HepG2 (cell line): ENCODE data around the gene NSUN5. TPM values are rescaled to one million over a fixed set of nuclear protein-coding genes. Genes with fewer than 3 reads are reported as not detected.

Source experiments
- ATAC-seq: fragments of 200-7000 bp; cut with Tn5 transposase; 3 replicates; pipeline ENCODE4 v1.9.1; 2020; ENCODE audit warnings: mild to moderate bottlenecking, moderate library complexity
- BruUV-seq: library from RNA; stranded (reverse); fragments of 400-500 nt; replicated peaks from 2 replicates; lab custom pipeline; 2021; lab: Mats Ljungman, UMichigan
- CTCF ChIA-PET: fragments of 300-600 bp; formaldehyde crosslinking; extraction: SDS; loops from one replicate; lab custom pipeline; 2021; ENCODE audit warnings: low total read pairs, inconsistent platforms, low intra/inter-chr PET ratio; lab: Yijun Ruan, JAX
- POLR2A ChIA-PET: fragments of 350-600 bp; sonication (Branson Sonifier 250); formaldehyde crosslinking; loops from one replicate; lab custom pipeline; 2020; ENCODE audit warnings: antibody characterized with exemption, inconsistent platforms; lab: Yijun Ruan, JAX
- DNase-seq: peaks from one replicate; pipeline ENCODE4 v3.0.0-alpha.2; 2015; ENCODE audit warnings: low spot score
- FAIRE-seq: peaks from 3 replicates; lab custom pipeline; 2011; peaks lifted over from hg19 to GRCh38; lab: Jason Lieb, UNC
- H2AFZ ChIP-seq: one replicate; pipeline ENCODE4 v1.6.1; 2011; ENCODE audit warnings: low read length, inconsistent platforms
- H3K27ac ChIP-seq: fragments of 300-600 bp; 3 replicates; pipeline ENCODE4 v1.8.0; 2011; ENCODE audit warnings: mixed run types, mild to moderate bottlenecking, mixed read lengths, low read length, inconsistent platforms; ENCODE audit not compliant: insufficient read depth; ENCODE audit errors: extremely low read length
- H3K27me3 ChIP-seq, 2 experiments: fragments of 200-600 bp in 1 of 2; 2 replicates in 1 of 2; 3 replicates in 1 of 2; pipeline versions ENCODE4 v1.6.0 to v1.8.0; 2011; ENCODE audit warnings: low read length in 2 of 2, mild to moderate bottlenecking in 2 of 2, moderate library complexity in 2 of 2, inconsistent platforms in 1 of 2; ENCODE audit not compliant: insufficient read depth in 2 of 2, control insufficient read depth in 1 of 2
- H3K36me3 ChIP-seq, 2 experiments: fragments of 200-600 bp in 1 of 2; replicated peaks in 1 of 2; 2 replicates in 1 of 2; 3 replicates in 1 of 2; pipeline versions ENCODE4 v1.5.1 to v1.8.0; 2011; ENCODE audit warnings: low read length in 2 of 2, inconsistent platforms in 1 of 2; ENCODE audit not compliant: insufficient read depth in 2 of 2, control insufficient read depth in 1 of 2
- H3K4me1 ChIP-seq: 2 replicates; pipeline ENCODE4 v1.5.1; 2012; ENCODE audit warnings: low read length, inconsistent platforms; ENCODE audit not compliant: insufficient read depth
- H3K4me2 ChIP-seq: 2 replicates; pipeline ENCODE4 v1.6.0; 2011; ENCODE audit warnings: low read depth, low read length, inconsistent platforms
- H3K4me3 ChIP-seq, 3 experiments: fragments of 200-600 bp in 1 of 3; sonication (generic), shearing (Covaris generic) in 1 of 3; replicated peaks in 1 of 3; 2 replicates each; pipeline ENCODE4 v1.5.1; 2011 to 2016; ENCODE audit warnings: low read length in 3 of 3, inconsistent platforms in 2 of 3, low read depth in 2 of 3, mild to moderate bottlenecking in 2 of 3, control low read depth in 1 of 3, mixed read lengths in 1 of 3; ENCODE audit not compliant: insufficient read depth in 1 of 3
- H3K79me2 ChIP-seq: one replicate; pipeline ENCODE4 v1.6.1; 2011; ENCODE audit warnings: low read length, inconsistent platforms; ENCODE audit not compliant: insufficient read depth
- H3K9ac ChIP-seq: 2 replicates; pipeline ENCODE4 v1.6.0; 2011; ENCODE audit warnings: mild to moderate bottlenecking, low read depth, low read length, inconsistent platforms; ENCODE audit not compliant: insufficient read depth
- H3K9me3 ChIP-seq: 2 replicates; pipeline ENCODE4 v1.5.1; 2012; ENCODE audit warnings: mild to moderate bottlenecking, low read length
- H4K20me1 ChIP-seq: 2 replicates; pipeline ENCODE4 v1.6.0; 2011; ENCODE audit warnings: inconsistent platforms, mild to moderate bottlenecking, low read length, moderate library complexity; ENCODE audit not compliant: insufficient read depth
- ATF7-NPFF ChIP-seq: sonication (generic); formaldehyde crosslinking; IDR thresholded peaks from 2 replicates; pipeline ENCODE4 v1.8.1; 2023; ENCODE audit warnings: mild to moderate bottlenecking, low read depth, missing genetic modification reagents, moderate library complexity
- CBX2 ChIP-seq, 2 experiments: fragments of 200-600 bp in 1 of 2; sonication (generic); formaldehyde crosslinking in 1 of 2; IDR thresholded peaks; 2 replicates each; pipeline versions ENCODE4 v1.7.0 to v1.8.1; 2018 to 2022; ENCODE audit warnings: low read depth in 2 of 2, low read length in 1 of 2, mild to moderate bottlenecking in 1 of 2, missing genetic modification reagents in 1 of 2
- MAX ChIP-seq: IDR thresholded peaks from 2 replicates; pipeline ENCODE4 v1.6.1; 2012; ENCODE audit warnings: inconsistent platforms
- MTERF4 ChIP-seq: sonication (generic); formaldehyde crosslinking; IDR thresholded peaks from 2 replicates; pipeline ENCODE4 v1.8.0; 2023; ENCODE audit warnings: mild to moderate bottlenecking, missing genetic modification reagents
- NFKBIZ ChIP-seq: IDR thresholded peaks from 2 replicates; pipeline ENCODE4 v1.6.1; 2018; ENCODE audit warnings: missing genetic modification reagents, missing compliant biosample characterization
- SIN3B ChIP-seq: fragments of 150-350 bp; IDR thresholded peaks from 2 replicates; pipeline ENCODE4 v1.6.1; 2014; ENCODE audit warnings: low read length
- SMAD1 ChIP-seq: sonication (generic); formaldehyde crosslinking; IDR thresholded peaks from 2 replicates; pipeline ENCODE4 v1.4.0; 2020; ENCODE audit warnings: missing genetic modification reagents, low read depth, mild to moderate bottlenecking, borderline replicate concordance
- SSRP1 ChIP-seq: IDR thresholded peaks from 2 replicates; pipeline ENCODE4 v1.6.1; 2016; ENCODE audit warnings: control low read depth
- TARDBP ChIP-seq: sonication (generic); formaldehyde crosslinking; IDR thresholded peaks from 2 replicates; pipeline ENCODE4 v1.8.0; 2022; ENCODE audit warnings: mild to moderate bottlenecking, missing genetic modification reagents
- ZBTB26 ChIP-seq: IDR thresholded peaks from 2 replicates; pipeline ENCODE4 v1.6.1; 2016; ENCODE audit warnings: missing compliant biosample characterization, missing genetic modification reagents, borderline replicate concordance
- ZFY ChIP-seq: sonication (generic); formaldehyde crosslinking; IDR thresholded peaks from 2 replicates; pipeline ENCODE4 v1.4.0; 2020; ENCODE audit warnings: missing genetic modification reagents
- ZNF143 ChIP-seq: sonication (generic); formaldehyde crosslinking; IDR thresholded peaks from 2 replicates; pipeline ENCODE4 v1.4.0; 2020; ENCODE audit warnings: missing genetic modification reagents
- ZNF704 ChIP-seq: sonication (generic); formaldehyde crosslinking; IDR thresholded peaks from 2 replicates; pipeline ENCODE4 v1.8.1; 2023; ENCODE audit warnings: mild to moderate bottlenecking, inconsistent platforms, moderate library complexity, missing genetic modification reagents, borderline replicate concordance
- ZNF724P ChIP-seq: sonication (generic); formaldehyde crosslinking; IDR thresholded peaks from 2 replicates; pipeline ENCODE4 v1.8.0; 2022; ENCODE audit warnings: missing genetic modification reagents, borderline replicate concordance
- ZNF790 ChIP-seq: sonication (generic); formaldehyde crosslinking; IDR thresholded peaks from 2 replicates; pipeline ENCODE4 v1.8.0; 2022; ENCODE audit warnings: missing genetic modification reagents, mild to moderate bottlenecking, borderline replicate concordance
- ZSCAN30 ChIP-seq: sonication (generic); formaldehyde crosslinking; IDR thresholded peaks from 2 replicates; pipeline ENCODE4 v1.5.0; 2020; ENCODE audit warnings: mild to moderate bottlenecking, missing genetic modification reagents
- WGBS: methylation state at CpG from one replicate; pipeline ENCODE4 v1.1.6; 2017; ENCODE audit warnings: low lambda C conversion rate; 5-methylcytosine and 5-hydroxymethylcytosine counted together
- in situ Hi-C: cut with HindIII; loops from 2 replicates; pipeline ENCODE4 v1.10.0; 2017; ENCODE audit warnings: low pct_unique_long_range_greater_than_20kb; ENCODE audit not compliant: extremely low pct_ligation_motif_present
- intact Hi-C: fragments of 100-400 bp; cut with micrococcal nuclease; formaldehyde crosslinking; loops from one replicate; pipeline ENCODE4 v1.10.0; 2022; ENCODE audit not compliant: unreplicated experiment
- polyA plus RNA-seq, 8 experiments: library from polyadenylated mRNA; depleted of rRNA in 3 of 8; stranded (reverse) in 7 of 8; unstranded in 1 of 8; fragments of >200 nt; fragmentation: Illumina TruSeq in 4 of 8; extraction: Trizol in 4 of 8; gene quantifications; 2 replicates each; pipeline versions ENCODE4 v1.2.1 to v1.2.3, GENCODE V29; 2011 to 2016; ENCODE audit warnings: low read depth in 4 of 8, missing spikeins in 1 of 8, mixed read lengths in 1 of 8; ENCODE audit not compliant: insufficient read depth in 1 of 8
- total RNA-seq, 5 experiments: library from RNA; depleted of rRNA; stranded (reverse); fragments of >200 nt; fragmentation: Illumina TruSeq; extraction: Trizol; gene quantifications; 2 replicates each; pipeline ENCODE4 v1.2.3, GENCODE V29; 2016; ENCODE audit warnings: low read depth in 1 of 5
- TF ChIP-seq, protein P1 (sequence below): sonication (generic); formaldehyde crosslinking; IDR thresholded peaks from 2 replicates; pipeline ENCODE4 v1.5.1; 2020; ENCODE audit warnings: mild to moderate bottlenecking, missing genetic modification reagents, moderate library complexity

The NSUN5 gene
- total and polyA plus RNA-seq, 2 of the 13 experiments (the other 11 are each of a cell fraction or from before 2014, with no cell fraction given), result 19.9 to 35.8 TPM

GRCh38 chr7:73345951-73346350, 37.3 kb upstream of the NSUN5 start:
- no TSS peak for BruUV-seq
- Histone ChIP-seq H3K4me2 (peak overlapping the region; percentile 55), H3K9ac (peak overlapping the region; percentile 40), H3K36me3 (no peaks in the 10 kb centered on the region), H3K79me2 (no peaks in the 10 kb centered on the region), H3K4me3 (peak overlapping the region in 2 of 3 experiments; percentile 29 to 32; a peak in 3 of 6 replicates), H3K9me3 (no peaks in the 10 kb centered on the region), H4K20me1 (no peaks in the 10 kb centered on the region), H3K27ac (peak overlapping the region; percentile 65), H3K27me3 (0 out of 5 replicates have a peak, but pooled peaks cover 2 to 5% of the 10 kb centered on the region in 2 experiments), H2AFZ (no peak overlapping the region), H3K4me1 (peaks cover 76% of the 10 kb centered on the region)
- ATAC-seq (peak; percentile 3; the same call in 1 of the 3 replicates), FAIRE-seq (no peak), DNase-seq (no peak)
- ChIA-PET POLR2A (interaction anchor here (1.4 to 3.5 kb wide), 4 partner anchors 8 to 78 kb away, joined by 3 to 28 read pairs (median 7); no protein-coding TSS in a partner anchor), CTCF (no interaction called here)
- intact Hi-C loops, result no loop called here
- in situ Hi-C loops, result no loop called here
- WGBS, result 23% methylated on average over 8 of the region's 8 CpGs
- TF ChIP-seq MTERF4, result no peak
- TF ChIP-seq SSRP1, result no peak
- no peak for TF ChIP-seq SIN3B
- TF ChIP-seq CBX2 (IDR thresholded peaks at IDR 0.05; ENCODE audit: low read depth, low read length), result no peak
- no peak for TF ChIP-seq CBX2 (CRISPR knock-in tag; IDR thresholded peaks at IDR 0.05; ENCODE audit: low read depth)
- TF ChIP-seq, protein P1, sequence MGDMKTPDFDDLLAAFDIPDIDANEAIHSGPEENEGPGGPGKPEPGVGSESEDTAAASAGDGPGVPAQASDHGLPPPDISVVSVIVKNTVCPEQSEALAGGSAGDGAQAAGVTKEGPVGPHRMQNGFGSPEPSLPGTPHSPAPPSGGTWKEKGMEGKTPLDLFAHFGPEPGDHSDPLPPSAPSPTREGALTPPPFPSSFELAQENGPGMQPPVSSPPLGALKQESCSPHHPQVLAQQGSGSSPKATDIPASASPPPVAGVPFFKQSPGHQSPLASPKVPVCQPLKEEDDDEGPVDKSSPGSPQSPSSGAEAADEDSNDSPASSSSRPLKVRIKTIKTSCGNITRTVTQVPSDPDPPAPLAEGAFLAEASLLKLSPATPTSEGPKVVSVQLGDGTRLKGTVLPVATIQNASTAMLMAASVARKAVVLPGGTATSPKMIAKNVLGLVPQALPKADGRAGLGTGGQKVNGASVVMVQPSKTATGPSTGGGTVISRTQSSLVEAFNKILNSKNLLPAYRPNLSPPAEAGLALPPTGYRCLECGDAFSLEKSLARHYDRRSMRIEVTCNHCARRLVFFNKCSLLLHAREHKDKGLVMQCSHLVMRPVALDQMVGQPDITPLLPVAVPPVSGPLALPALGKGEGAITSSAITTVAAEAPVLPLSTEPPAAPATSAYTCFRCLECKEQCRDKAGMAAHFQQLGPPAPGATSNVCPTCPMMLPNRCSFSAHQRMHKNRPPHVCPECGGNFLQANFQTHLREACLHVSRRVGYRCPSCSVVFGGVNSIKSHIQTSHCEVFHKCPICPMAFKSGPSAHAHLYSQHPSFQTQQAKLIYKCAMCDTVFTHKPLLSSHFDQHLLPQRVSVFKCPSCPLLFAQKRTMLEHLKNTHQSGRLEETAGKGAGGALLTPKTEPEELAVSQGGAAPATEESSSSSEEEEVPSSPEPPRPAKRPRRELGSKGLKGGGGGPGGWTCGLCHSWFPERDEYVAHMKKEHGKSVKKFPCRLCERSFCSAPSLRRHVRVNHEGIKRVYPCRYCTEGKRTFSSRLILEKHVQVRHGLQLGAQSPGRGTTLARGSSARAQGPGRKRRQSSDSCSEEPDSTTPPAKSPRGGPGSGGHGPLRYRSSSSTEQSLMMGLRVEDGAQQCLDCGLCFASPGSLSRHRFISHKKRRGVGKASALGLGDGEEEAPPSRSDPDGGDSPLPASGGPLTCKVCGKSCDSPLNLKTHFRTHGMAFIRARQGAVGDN (CRISPR knock-in tag), result peak; percentile 63
- TF ChIP-seq NFKBIZ, result no peak
- TF ChIP-seq ATF7-NPFF (CRISPR knock-in tag), result no peak
- no peak for TF ChIP-seq ZNF790
- TF ChIP-seq ZNF704, result no peak
- peak; percentile 2; the same call in 1 of the 2 replicates for TF ChIP-seq MAX
- TF ChIP-seq TARDBP, result 0 out of 2 replicates have a peak, but pooled peaks have one; percentile 51
- peak; percentile 5; the same call in 1 of the 2 replicates for TF ChIP-seq ZFY
- no peak for TF ChIP-seq ZSCAN30 (CRISPR knock-in tag)
- TF ChIP-seq ZNF143 (CRISPR knock-in tag), result 0 out of 2 replicates have a peak, but pooled peaks have one; percentile 12
- 0 out of 2 replicates have a peak, but pooled peaks have one; percentile 23 for TF ChIP-seq ZBTB26
- TF ChIP-seq ZNF724P (CRISPR knock-in tag), result no peak
- no peak for TF ChIP-seq SMAD1 (CRISPR knock-in tag)
